Umbilical cord (tissue), 2 donors: Measurements from ENCODE around the gene RRP8. TPM values are rescaled to one million over a fixed set of nuclear protein-coding genes. Genes with fewer than 3 reads are reported as not detected.

Experiments used
- DNase-seq: peaks from one replicate; pipeline ENCODE4 v3.0.0-alpha.2; 2015; ENCODE audit warnings: low spot score
- total RNA-seq: library from RNA; depleted of rRNA; stranded (reverse); fragments of >200 nt; gene quantifications from one replicate; pipeline ENCODE4 v1.2.3, GENCODE V29; 2014; ENCODE audit warnings: low replicate concordance; ENCODE audit not compliant: insufficient read depth

Gene RRP8
- total RNA-seq, 1 donor from 2014 or later, result 10.6 TPM

- DNase-seq, result no peak
Measured at GRCh38 chr11:6632116-6633073, 29.0 kb upstream of the RRP8 start.

DNA sequence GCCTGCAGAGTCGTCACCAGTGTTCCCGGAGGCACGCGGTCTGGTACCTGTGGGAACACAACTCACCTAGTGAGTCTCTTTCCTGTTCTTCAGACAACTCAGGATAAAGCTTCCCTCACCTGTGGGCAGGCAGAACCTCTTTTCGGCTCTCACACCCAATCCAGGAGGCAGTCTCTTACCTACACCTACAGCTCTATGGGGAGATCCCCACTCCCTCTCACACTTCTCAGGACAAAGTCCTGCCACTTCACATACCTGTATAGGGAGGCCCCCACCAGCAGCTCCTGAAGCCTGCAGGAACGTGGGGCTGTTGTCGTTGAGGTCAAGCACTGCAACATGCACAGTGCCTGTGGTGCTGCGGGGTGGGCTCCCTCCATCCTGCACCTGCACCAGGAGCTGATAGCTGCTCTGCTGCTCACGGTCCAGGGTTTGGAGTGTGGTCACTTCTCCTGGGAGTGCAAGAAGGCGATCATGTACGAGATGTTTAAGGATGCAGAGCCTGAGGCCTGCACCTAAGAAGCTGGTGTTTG lies 28.0 kb upstream of the RRP8 start:
- no peak for DNase-seq

GRCh38 chr11:6630632-6631291 lies 27.3 kb upstream of the RRP8 start:
- DNase-seq, result no peak

GRCh38 chr11:6629892-6630631 lies 26.6 kb upstream of the RRP8 start:
- DNase-seq, result no peak

GRCh38 chr11:6629573-6629891 lies 26.1 kb upstream of the RRP8 start:
- no peak for DNase-seq

DNA sequence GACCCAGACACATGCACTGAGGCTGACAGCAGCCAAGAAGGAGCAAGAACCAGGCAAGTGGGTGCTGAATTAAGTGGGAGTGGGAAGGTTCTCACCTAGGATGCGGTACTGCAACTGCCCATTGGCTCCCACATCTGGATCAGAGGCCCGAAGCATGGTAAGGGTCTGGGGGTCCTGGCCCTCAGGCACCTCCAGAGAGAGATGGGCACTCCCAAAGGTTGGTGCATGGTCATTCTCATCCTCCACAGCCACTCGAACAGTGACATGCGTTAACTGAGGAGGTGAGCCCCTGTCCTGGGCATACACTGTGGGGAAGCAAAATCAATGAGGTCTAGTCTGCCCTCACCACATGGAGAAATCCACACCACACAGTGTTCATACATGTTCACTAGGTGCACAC lies 25.1 kb upstream of the RRP8 start:
- DNase-seq, result no peak

DNA sequence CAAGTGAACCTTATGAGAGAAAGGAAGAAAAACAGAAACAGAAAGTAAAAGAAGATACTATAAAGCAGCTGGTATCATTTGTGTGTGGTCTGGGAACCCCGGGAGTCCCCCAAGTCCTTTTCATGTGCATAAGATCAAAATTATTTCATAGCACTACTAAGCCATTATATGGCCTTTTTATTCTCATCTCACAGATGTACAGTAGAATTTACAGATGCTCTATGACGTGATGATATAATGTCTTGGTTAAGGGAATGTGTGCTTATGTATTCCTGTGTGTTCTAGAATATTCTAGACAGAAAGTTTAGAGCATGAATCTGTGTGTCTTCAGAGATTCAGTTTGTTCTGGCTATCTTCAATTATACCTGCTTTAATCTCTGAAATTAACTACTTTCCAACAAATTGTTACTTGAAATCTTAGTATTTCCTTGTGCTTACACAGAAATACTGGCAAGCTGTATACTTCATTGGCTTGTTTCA lies 24.4 kb upstream of the RRP8 start:
- no peak for DNase-seq

- DNase-seq, result no peak
Measured at GRCh38 chr11:6626971-6627761, 23.8 kb upstream of the RRP8 start.

- no peak for DNase-seq
Measured at GRCh38 chr11:6625832-6626420, 22.5 kb upstream of the RRP8 start.

GRCh38 chr11:6625156-6625831 lies 21.9 kb upstream of the RRP8 start:
- no peak for DNase-seq

DNA sequence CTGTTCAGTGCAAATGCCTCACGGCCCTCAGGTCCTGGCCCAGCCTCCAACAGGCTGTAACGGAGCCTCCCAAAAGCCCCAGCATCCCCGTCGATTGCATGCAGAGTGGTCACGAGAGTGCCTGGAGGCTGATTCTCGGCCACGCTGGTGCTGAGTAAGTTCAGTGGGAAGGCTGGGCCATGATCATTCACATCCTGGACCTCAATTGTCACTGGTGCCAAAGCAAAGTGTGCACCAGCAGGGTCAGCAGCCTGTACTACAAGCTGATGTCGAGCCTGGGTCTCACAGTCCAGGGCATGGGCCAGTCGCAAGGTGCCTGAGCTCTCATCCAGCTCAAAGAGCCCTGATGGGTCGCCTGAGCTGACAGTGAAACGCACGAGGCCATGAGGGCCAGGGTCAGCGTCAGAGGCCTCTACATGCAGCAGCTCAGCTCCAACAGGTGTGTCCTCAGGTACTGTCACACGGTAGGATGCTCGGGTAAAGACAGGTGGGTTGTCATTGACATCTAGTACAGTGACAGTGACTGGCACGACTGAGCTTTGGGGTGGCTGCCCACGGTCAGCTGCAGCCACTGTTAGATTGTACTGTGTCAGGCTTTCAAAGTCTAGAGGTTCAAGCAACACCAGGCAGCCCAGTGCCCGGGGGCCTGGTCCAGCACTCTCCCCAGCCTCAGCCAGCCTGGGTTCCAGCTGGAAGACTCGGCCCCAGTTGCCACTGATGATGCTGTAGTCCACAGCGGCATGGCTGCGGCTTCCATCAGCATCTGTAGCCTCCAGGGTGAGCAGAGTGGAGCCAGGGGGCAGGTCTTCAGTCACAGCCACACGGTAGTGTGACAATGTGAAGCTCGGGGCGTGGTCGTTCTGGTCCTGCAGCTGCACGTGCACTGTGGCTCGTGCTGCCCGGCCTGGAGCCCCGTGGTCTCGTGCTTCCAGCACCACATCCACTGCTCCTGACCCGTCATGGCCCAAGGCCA lies 20.3 kb upstream of the RRP8 start:
- no peak for DNase-seq

DNA sequence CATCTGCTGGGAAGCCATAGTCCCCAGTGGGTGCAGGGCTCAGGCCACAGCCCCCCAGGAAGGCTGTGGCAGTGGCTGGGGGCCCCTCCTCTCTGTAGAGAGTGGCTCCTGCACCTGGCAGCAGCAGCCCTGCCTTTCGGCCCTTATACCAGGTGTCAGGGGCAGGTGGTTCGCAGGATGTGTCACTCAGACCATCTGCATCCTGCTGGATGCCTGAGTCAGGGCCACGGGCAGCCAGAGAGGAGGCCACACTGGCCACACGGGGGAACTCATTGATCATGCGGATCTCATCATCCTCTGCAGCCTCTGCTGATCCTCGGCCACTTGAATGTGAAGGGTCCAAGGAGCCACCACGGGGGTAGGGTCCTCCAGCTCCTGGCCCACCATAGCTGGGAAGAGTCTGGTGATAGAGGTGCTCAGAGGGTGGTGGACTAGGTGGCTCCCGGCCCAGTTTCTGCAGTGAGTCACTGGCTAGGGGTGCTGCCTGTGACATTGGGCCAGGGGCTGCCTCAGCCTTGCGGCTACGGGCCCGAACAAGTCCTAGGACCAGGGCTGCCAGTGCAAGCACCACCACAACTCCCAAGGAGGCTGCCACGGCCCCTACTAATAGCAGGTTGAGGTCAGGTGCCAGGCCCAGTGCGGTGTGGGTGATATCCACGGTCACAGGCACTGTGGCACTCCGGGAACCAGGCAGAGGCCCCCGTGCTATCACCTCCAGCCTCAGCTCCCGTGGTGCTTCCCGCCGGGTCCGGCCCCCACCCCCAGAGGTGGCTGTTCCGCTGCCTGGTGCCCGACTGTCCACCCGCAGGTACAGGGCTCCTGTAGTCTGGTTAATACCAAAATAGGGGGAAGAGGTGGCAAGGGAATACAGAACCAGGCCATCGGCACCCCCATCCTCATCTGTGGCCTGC lies 19.1 kb upstream of the RRP8 start:
- DNase-seq, result no peak

DNA sequence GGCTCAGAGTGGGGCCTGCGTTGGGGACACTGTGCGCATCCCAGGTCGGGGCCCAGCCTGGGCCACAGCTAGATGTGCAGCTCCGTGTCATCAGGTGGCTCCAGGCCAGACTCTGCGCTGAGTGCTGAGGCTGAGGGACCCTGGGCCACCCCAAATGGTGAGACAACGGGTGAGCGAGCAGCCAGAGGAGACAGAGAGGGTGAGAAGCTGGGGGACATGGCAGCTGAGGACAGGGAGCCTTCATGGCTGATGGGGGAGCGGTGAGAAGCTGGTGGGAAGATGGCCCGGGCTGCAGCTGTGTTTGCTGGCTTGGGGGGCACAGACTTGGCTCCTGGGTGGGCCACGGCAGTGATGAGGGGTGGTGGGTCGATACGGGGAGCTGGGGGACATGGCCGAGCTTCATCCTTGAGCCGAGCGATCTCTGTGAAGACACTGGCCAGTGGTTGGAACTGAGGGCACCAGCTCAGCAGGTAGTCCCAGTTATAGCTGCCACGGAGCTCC lies 18.3 kb upstream of the RRP8 start:
- no peak for DNase-seq

GRCh38 chr11:6620636-6621035 lies 17.2 kb upstream of the RRP8 start:
- DNase-seq, result no peak

DNA sequence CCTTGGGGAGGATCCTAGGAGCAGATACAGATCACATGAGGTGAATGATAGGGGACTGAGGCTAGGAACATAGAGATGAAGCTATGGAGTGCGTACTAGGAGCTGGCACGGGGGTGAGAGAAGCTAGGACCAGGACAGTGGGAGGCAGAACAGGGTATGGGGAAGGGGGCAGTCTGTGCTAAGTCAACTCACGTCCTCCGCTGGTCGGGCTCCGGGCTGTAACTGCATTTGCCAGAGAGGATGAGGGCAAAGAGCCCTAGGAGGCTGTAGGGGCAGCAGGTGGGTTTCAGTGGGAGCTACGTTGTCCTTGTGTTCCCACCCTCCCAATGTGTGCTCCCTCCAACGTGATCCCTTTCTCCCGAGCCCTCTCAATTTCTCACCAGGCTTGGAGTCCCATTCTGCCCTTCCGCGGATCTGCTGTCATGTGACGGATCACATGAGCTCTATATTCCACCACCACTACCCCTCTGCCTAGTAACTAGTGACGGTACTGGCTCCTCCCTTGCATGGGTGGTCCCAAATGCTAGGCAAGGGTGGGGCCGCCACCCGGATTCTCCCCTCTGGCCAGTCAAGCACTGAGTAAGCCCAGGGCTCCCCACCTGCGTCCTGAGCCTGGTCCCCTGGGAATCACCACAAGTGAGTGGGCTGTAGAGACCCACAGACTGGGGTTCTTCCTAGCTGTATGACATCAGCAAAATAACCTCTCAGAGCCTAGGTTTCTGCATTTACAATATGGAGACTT lies 15.8 kb upstream of the RRP8 start, which contains the start of gene TPP1:
Gene TPP1, minus strand, starts transcription at position 419 of the 742 bp plus-strand sequence. Its CDS starts 22 bp downstream, at position 397.
- peak; percentile 98 for DNase-seq

GRCh38 chr11:6618117-6619003 lies 14.9 kb upstream of the RRP8 start:
- DNase-seq, result peak; percentile 38
